ENCODE measurements around the gene ZNF92. TPM values are rescaled to one million over a fixed set of nuclear protein-coding genes. Genes with fewer than 3 reads are reported as not detected.

Gene ZNF92
- 1 to 10 TPM; 1.7 to 3.0 (median 2.8) TPM for total RNA-seq
- polyA plus RNA-seq, result 1 to 10 TPM; 1.1 to 4.4 (median 1.7) TPM
- long read RNA-seq, donor 1, result 0 reads
- long read RNA-seq, donor 2, transcript ZNF92-201 (4 exons, 3,210 nt), result major isoform, 5 of 6 reads
- long read RNA-seq, donor 2, partial matches to known transcripts, result 0 of 6 reads
- long read RNA-seq, donor 2, other reads (novel, unspliced or antisense), result 0 of 6 reads

DNA sequence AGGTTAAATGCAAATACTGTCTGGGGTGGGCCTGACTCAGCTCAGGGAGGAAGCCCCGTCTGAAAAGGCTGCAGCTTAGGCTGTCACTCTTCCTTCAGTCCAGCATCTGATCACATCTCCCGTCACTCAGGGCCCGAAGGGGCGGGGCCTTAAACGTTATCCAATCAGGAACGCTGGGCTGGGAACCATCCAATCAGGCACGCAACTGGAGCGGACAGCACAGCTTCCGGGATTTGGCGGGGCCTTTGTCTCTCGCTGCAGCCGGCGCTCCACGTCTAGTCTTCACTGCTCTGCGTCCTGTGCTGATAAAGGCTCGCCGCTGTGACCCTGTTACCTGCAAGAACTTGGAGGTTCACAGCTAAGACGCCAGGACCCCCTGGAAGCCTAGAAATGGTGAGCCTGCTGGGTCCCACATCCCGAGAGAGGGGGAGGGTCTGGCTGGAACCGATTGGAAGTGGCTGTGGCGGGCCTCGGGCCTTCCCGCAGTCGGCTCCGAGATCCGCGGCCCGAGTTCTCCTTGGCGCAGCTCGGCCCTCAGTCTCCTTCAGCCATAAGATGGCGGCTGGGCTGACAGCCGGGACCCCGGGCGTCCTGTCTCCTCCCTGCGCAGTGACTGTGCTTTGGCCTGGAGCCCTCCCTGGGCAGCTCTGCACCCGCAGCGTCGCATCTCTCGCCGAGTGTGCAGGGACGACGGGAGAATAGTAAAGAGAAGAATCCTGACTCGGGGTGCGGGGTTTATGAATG lies at the start of gene ZNF92:
Gene ZNF92 (plus strand): TSS at position 248 of the 744 bp plus-strand sequence. CDS start 143 bp downstream, at position 391.
- H3K4me1 ChIP-seq, result peaks cover 13% of the 10 kb centered on the region
- DNase-seq, result peak; percentile 96 to 97
- intact Hi-C loops (cut with DNase I), result no loop called here
- TF ChIP-seq, protein P1, sequence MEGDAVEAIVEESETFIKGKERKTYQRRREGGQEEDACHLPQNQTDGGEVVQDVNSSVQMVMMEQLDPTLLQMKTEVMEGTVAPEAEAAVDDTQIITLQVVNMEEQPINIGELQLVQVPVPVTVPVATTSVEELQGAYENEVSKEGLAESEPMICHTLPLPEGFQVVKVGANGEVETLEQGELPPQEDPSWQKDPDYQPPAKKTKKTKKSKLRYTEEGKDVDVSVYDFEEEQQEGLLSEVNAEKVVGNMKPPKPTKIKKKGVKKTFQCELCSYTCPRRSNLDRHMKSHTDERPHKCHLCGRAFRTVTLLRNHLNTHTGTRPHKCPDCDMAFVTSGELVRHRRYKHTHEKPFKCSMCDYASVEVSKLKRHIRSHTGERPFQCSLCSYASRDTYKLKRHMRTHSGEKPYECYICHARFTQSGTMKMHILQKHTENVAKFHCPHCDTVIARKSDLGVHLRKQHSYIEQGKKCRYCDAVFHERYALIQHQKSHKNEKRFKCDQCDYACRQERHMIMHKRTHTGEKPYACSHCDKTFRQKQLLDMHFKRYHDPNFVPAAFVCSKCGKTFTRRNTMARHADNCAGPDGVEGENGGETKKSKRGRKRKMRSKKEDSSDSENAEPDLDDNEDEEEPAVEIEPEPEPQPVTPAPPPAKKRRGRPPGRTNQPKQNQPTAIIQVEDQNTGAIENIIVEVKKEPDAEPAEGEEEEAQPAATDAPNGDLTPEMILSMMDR (IDR thresholded peaks at IDR 0.05), result no peak
- H3K4me3 ChIP-seq, result peak within 1 kb of the TSS; percentile 93
- WGBS, 3 donors, result 0 to 1% (median 0%) methylated on average over 43 to 44 of the region's 44 CpGs
- H3K27me3 ChIP-seq (ENCODE audit: insufficient read depth in 3 of 3, low read length in 2 of 3), result no peaks in the 10 kb centered on the region
- peak; percentile 100 for ATAC-seq
- peak within 1 kb of the TSS; percentile 87 for H3K27ac ChIP-seq
- H3K36me3 ChIP-seq (ENCODE audit: insufficient read depth in 1 of 2, low read depth in 1 of 2), result peaks cover 0 to 18% of the 10 kb centered on the region in 2 donors
- H3K9me3 ChIP-seq, result no peaks in the 10 kb centered on the region

GRCh38 chr7:65325793-65326432 lies 47.7 kb upstream of the ZNF92 start:
- ATAC-seq, result no peak
- no peak for DNase-seq
- TF ChIP-seq, protein P1 (IDR thresholded peaks at IDR 0.05), result no peak
- no peak overlapping the region for H3K27ac ChIP-seq
- H3K4me1 ChIP-seq, result no peaks in the 10 kb centered on the region
- H3K4me3 ChIP-seq, result no peak overlapping the region
- no peaks in the 10 kb centered on the region for H3K36me3 ChIP-seq (ENCODE audit: insufficient read depth in 1 of 2, low read depth in 1 of 2)
- WGBS, 3 donors, result 86 to 92% (median 90%) methylated on average over 5 of the region's 5 CpGs
- H3K9me3 ChIP-seq, result no peaks in the 10 kb centered on the region
- no peaks in the 10 kb centered on the region for H3K27me3 ChIP-seq (ENCODE audit: insufficient read depth in 3 of 3, low read length in 2 of 3)
- intact Hi-C loops (cut with DNase I), result no loop called here

DNA sequence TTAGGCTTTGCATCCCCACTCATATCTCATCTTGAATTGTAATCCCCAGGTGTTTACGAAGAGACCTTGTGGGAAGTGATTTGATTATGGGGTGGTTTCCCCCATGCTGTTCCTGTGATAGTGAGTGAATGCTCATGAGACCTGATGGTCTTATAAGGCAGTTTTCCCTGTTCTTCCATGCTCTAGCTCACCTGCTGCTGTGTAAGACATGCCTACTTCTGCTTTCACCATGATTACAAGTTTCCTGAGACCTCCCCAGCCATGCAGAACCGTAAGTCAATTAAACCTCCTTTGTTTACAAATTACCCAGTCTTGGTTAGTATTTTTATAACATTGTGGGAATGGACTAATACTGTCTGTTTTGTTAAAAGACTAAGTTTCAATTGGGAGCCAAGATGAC lies 35.3 kb upstream of the ZNF92 start:
- Histone ChIP-seq H3K27ac (no peak overlapping the region), H3K36me3 (ENCODE audit: insufficient read depth in 1 of 2, low read depth in 1 of 2) (no peaks in the 10 kb centered on the region), H3K4me1 (no peaks in the 10 kb centered on the region), H3K4me3 (no peak overlapping the region), H3K27me3 (ENCODE audit: insufficient read depth in 3 of 3, low read length in 2 of 3) (no peaks in the 10 kb centered on the region), H3K9me3 (no peaks in the 10 kb centered on the region)
- ATAC-seq (no peak), DNase-seq (no peak)
- TF ChIP-seq, protein P1 (IDR thresholded peaks at IDR 0.05), result no peak
- intact Hi-C loops (cut with DNase I), result no loop called here
- 76 to 90% (median 82%) methylated on average over 2 of the region's 2 CpGs for WGBS, 3 donors

GRCh38 chr7:65339257-65339656 lies 34.4 kb upstream of the ZNF92 start:
- 94 to 95% (median 94%) methylated on average over 3 of the region's 3 CpGs for WGBS, 3 donors
- Histone ChIP-seq H3K36me3 (ENCODE audit: insufficient read depth in 1 of 2, low read depth in 1 of 2) (no peaks in the 10 kb centered on the region), H3K27ac (no peak overlapping the region), H3K9me3 (no peaks in the 10 kb centered on the region), H3K4me1 (no peaks in the 10 kb centered on the region), H3K27me3 (ENCODE audit: insufficient read depth in 3 of 3, low read length in 2 of 3) (no peaks in the 10 kb centered on the region), H3K4me3 (no peak overlapping the region)
- DNase-seq (no peak), ATAC-seq (no peak)
- TF ChIP-seq, protein P1 (IDR thresholded peaks at IDR 0.05), result no peak
- intact Hi-C loops (cut with DNase I), result no loop called here

Measured in psoas muscle (tissue), 8 donors.